Measurements from ENCODE around the gene UBE2J2.

UBE2J2 gene

GRCh38 chr1:1259119-1259488 lies 14.6 kb downstream of the UBE2J2 start:
- no peak for DNase-seq (ENCODE audit: low spot score)
- in situ Hi-C loops (cut with MboI; ENCODE audit: low sequenced_read_pairs, unreplicated experiment): loop anchor here (25.0 kb wide), 1 partner anchor 372 kb away; no protein-coding TSS in a partner anchor
- no peak for TF ChIP-seq CTCF (IDR thresholded peaks at IDR 0.05; ENCODE audit: borderline replicate concordance, control extremely low read depth, extremely low read depth, insufficient read depth, missing control alignments)

GRCh38 chr1:1256956-1257871 lies 16.4 kb downstream of the UBE2J2 start:
- TF ChIP-seq CTCF (IDR thresholded peaks at IDR 0.05; ENCODE audit: borderline replicate concordance, control extremely low read depth, extremely low read depth, insufficient read depth, missing control alignments): no peak
- DNase-seq (ENCODE audit: low spot score): no peak
- in situ Hi-C loops (cut with MboI; ENCODE audit: low sequenced_read_pairs, unreplicated experiment): loop anchor here (25.0 kb wide), 1 partner anchor 370 kb away; no protein-coding TSS in a partner anchor

- TF ChIP-seq CTCF (IDR thresholded peaks at IDR 0.05; ENCODE audit: borderline replicate concordance, control extremely low read depth, extremely low read depth, insufficient read depth, missing control alignments): no peak
- in situ Hi-C loops (cut with MboI; ENCODE audit: low sequenced_read_pairs, unreplicated experiment): loop anchor here (25.0 kb wide), 1 partner anchor 368 kb away; no protein-coding TSS in a partner anchor
- no peak for DNase-seq (ENCODE audit: low spot score)
These were observed 18.0 kb downstream of the UBE2J2 start for GRCh38 chr1:1255611-1256010.

- in situ Hi-C loops (cut with MboI; ENCODE audit: low sequenced_read_pairs, unreplicated experiment): loop anchor here (25.0 kb wide), 1 partner anchor 368 kb away; no protein-coding TSS in a partner anchor
- TF ChIP-seq CTCF (IDR thresholded peaks at IDR 0.05; ENCODE audit: borderline replicate concordance, control extremely low read depth, extremely low read depth, insufficient read depth, missing control alignments): no peak
- DNase-seq (ENCODE audit: low spot score): no peak
These were observed 18.6 kb downstream of the UBE2J2 start for GRCh38 chr1:1255078-1255477.

GRCh38 chr1:1254667-1254998 lies 19.0 kb downstream of the UBE2J2 start:
- TF ChIP-seq CTCF (IDR thresholded peaks at IDR 0.05; ENCODE audit: borderline replicate concordance, control extremely low read depth, extremely low read depth, insufficient read depth, missing control alignments): no peak
- DNase-seq (ENCODE audit: low spot score): no peak
- in situ Hi-C loops (cut with MboI; ENCODE audit: low sequenced_read_pairs, unreplicated experiment): loop anchor here (25.0 kb wide), 1 partner anchor 367 kb away; no protein-coding TSS in a partner anchor

GRCh38 chr1:1253972-1254666 lies 19.5 kb downstream of the UBE2J2 start:
- no peak for TF ChIP-seq CTCF (IDR thresholded peaks at IDR 0.05; ENCODE audit: borderline replicate concordance, control extremely low read depth, extremely low read depth, insufficient read depth, missing control alignments)

More at GRCh38 chr1:1253972-1254666, 19.5 kb downstream of the UBE2J2 start:
- DNase-seq (ENCODE audit: low spot score): no peak
- in situ Hi-C loops (cut with MboI; ENCODE audit: low sequenced_read_pairs, unreplicated experiment): loop anchor here (25.0 kb wide), 1 partner anchor 367 kb away; no protein-coding TSS in a partner anchor
